GM15510 (cell line): ENCODE data around the gene PRDM8.

Source experiments
- POLR2A ChIP-seq: IDR thresholded peaks from 3 replicates; pipeline ENCODE4 v1.6.1; 2011; ENCODE audit warnings: borderline replicate concordance; ENCODE audit not compliant: insufficient read length; ENCODE audit errors: extremely low read depth

PRDM8 gene

DNA sequence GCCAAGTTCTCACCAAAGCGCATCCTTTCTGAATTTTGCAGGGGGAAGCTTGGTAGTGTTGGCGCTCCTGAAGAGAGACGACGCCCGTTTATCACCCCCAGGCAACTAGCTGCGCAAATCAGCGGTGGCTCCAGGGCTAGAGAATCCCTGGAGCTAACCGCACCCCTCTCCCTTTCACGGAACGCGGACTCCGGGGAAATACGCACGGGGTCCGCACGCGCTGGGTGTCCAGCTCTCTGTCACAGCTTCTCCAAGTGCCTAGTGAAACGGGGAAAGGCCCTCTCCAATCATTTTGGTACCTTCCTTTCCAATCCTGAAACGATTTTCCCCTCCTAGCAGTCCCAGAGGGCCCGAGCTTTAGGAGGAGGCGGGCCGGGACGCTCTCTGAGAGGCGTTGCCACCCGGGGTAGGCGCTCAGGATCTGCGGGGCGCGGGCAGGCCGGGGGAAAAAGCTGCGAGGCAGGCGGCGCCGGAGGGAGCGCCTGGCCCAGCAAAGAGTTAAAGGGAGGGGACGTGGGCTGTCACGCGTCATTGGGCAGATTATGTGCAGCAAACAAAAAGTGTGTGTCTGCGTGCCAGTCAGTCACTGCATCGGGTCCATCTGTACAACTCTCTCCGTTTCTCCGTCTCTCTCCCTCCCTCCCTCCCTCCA, at the start of gene PRDM8:
Gene PRDM8, plus strand, starts transcription at position 582 of the 652 bp plus-strand sequence. CDS start 2,578 bp downstream, outside the sequence.
- no peak for TF ChIP-seq POLR2A

- TF ChIP-seq POLR2A, result no peak
These were observed 46.7 kb upstream of the PRDM8 start for GRCh38 chr4:80150387-80151180.

DNA sequence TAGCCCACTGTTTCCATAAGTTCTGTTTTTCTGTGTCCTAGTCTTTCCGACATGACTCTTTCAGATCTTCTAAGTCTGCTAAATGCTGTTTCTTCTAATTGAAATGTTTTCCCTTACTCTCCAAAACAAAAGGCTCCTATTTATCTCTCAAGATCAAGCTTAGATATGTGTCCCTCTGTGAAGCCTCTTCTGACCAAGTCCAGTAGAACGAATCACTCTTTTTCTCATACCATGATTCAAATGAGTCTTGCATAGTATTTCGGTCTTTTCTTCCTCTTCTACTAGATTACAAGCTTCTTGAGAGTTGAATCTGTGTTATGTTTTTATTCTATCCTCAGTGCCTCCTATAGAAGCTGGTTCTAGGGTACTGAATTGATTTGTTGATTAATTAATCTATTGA, 45.3 kb upstream of the PRDM8 start:
- TF ChIP-seq POLR2A, result no peak

DNA sequence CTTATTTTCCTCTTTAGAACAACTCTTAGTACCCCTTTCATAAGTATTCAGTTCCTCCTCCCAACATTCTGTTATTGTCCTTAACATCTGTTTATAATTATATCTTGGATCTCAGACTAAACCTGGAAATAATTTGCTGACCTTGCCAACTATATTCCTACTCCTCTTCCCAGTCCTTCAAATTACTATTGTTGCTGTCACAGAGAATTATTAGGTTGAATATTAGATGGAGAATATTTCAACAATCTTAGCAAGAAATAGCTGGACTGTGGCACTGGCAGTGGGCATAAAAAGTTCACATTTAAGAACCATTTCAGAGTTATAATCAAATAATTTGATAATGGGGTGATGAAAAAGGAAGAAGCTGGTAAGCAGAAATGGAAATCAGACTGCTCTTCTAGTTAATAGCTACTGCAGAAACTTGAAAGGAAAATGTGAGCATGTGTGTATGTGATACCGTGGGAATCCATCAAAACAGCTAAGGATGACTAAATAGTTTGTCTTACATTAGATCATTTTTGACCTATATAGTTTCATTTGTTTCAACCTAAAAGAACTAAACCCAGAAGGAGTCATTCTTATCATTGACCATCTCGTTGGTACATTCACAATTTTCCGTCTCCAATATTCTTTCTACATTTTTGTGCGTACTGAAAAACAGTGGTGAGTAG, 43.3 kb upstream of the PRDM8 start:
- TF ChIP-seq POLR2A, result no peak

DNA sequence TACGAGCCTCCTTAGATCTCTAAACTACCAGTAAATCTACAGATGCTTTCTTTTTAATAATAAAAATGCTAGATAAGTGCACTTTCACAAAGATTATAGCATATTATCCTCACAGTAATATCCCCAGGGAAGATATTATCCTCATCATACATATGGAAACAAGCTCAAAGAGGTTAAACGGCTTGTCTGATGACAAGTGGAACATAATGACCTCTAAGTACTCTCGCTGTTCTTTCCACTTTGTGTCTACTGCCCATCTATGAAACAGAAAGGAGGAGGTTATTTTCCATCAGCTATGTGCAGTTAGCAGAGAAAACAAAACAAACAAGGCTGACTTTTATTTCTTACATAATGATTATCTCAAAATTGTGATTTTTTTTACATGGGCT, 42.8 kb upstream of the PRDM8 start:
- TF ChIP-seq POLR2A, result no peak

DNA sequence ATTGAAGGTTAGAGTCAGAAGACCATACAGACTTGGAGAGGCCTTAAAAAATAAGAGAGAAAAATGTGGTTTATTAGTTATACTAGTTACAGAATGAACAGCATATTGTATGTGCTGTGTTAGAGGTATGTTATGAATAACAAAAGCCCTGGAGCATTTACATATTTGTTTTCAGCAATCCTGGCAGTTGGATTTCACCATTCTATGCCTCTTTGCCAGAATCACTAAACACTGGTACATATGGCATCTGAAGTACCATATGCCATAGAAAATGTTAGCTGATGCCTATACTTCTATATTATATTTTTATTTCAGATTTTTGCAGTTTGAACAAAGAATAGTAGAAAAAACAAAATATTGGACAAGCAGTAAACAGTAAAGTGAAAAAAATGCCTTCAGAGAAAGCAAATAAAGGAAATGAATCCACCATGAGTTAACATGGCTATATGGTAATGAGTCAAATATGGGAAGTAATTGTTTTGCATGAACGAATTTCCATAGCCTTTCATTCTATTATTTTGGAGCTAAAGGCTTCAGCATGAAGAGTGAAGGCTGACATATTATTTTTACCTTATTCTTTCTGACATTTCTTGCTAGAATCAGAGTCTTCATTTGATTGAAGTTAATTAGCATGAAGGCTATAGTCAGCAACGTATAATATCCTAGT, 41.9 kb upstream of the PRDM8 start:
- no peak for TF ChIP-seq POLR2A

DNA sequence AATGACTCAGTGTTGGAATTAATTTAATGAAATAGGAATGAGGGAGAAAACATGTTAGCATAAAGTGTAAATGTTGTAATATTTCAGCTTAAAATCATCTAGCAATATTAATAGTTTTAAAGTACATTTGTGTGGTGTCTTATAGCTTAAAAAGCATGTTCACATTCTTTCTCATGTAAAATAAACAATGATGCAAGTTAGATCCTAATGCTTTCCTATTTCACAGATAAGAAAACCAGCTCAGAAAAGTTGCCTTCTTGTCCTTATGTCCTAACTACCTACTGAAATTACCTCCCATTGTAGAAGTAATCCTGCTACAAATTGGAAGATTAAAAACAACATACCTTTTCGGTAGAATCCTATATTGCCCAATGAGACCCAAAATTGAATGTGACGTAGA, 40.9 kb upstream of the PRDM8 start:
- no peak for TF ChIP-seq POLR2A

GRCh38 chr4:80161413-80162058, 35.8 kb upstream of the PRDM8 start:
- no peak for TF ChIP-seq POLR2A

DNA sequence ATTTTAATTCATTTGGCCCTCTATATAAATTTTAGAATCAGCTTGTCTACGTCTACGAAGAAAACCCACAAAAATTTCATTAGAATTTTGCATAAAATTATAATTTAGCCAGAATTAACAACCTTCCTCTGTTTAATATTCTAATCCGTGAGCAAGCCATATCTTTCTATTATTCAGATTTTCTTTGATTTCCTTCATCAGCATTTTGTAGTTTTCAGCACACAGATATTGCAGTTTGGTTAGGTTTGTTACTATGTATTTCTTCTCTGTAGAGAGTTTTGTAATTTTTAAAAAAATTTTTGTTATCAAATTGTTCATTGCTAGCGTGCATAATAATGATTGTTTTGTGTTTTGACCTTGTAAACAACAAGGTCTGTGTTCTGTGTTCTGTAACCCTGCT, 34.9 kb upstream of the PRDM8 start:
- no peak for TF ChIP-seq POLR2A

GRCh38 chr4:80165855-80166254, 31.4 kb upstream of the PRDM8 start:
- TF ChIP-seq POLR2A, result no peak

DNA sequence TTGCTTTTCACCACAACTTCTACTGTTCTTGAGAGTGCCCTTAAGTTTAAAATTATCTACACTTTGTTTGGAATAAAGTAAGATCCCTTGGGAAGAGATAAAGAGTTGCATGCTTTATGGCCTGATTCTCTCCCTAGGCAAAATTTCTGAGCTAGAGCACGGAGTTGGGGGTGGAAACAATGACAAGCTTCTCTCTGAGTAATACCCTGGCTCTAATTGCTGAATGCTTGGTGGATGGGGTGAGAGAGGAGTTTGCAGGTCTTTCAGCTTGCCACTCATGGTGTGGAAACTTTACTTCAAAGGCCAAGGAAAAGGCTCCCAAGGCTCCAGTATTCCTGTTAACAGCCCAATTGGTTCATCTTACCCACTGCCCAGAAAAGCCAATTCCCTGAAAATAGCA, 26.1 kb upstream of the PRDM8 start:
- no peak for TF ChIP-seq POLR2A

DNA sequence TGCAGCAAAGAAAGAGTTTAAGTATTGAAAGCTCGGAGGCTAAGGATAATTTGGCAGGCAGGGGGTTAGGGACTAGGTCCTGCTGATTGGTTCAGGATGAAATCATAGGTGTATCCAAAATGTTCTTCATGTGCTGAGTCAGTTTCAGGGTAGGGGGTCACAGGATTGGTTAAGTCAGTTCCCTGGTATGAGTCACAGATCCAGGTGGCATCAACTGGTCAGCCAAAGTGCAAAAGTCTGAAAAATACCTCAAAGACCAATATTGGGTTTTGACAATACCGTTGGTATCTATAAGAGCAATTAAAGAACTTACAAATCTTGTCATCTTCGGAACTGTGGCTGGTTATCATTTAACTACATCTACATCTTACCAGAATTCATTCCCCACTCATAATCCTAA, 25.6 kb upstream of the PRDM8 start:
- TF ChIP-seq POLR2A, result no peak

- no peak for TF ChIP-seq POLR2A
These were observed 25.1 kb upstream of the PRDM8 start for GRCh38 chr4:80172203-80172602.

- TF ChIP-seq POLR2A, result no peak
These were observed 23.9 kb upstream of the PRDM8 start for GRCh38 chr4:80173401-80173800.

GRCh38 chr4:80173841-80174240, 23.5 kb upstream of the PRDM8 start:
- no peak for TF ChIP-seq POLR2A

DNA sequence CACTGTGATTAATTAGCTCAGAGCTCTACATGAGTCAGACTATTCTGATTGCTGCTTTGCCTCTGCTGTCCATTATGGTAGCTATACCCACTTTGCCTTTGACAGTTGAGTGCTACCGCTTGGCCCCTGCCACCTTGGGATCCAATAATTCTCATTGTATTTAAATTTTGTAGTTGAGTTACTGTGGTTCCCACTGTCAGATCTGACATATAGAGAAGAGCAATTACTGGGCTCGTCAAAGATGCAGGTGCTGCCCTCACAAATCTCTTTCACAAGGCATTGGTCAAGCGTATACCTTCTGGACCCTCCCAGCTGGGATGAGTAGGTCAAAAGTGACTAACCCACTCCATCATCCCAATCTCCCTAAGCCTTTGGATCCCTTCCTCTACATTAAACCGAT, 18.3 kb upstream of the PRDM8 start:
- no peak for TF ChIP-seq POLR2A
